ENCODE results near the gene ERO1B. TPM values are rescaled to one million over a fixed set of nuclear protein-coding genes. Genes with fewer than 3 reads are reported as not detected.
"Not testable (repeated sequence)": the region's sequence is repeated elsewhere in the genome, so short reads cannot be mapped to it uniquely, and the experiment has no call there.

ERO1B gene
- total and polyA plus RNA-seq, 2 of the 13 experiments (the other 11 are each of a cell fraction or from before 2014, with no cell fraction given), result 1.6 to 2.1 TPM

- TF ChIP-seq ZNF749 (CRISPR knock-in tag; IDR thresholded peaks at IDR 0.05; ENCODE audit: borderline replicate concordance) (no peak), PLRG1 (conservative IDR thresholded peaks at IDR 0.05) (no peak), DNMT1 (CRISPR knock-in tag; IDR thresholded peaks at IDR 0.05) (no peak), TSC22D2 (CRISPR knock-in tag; IDR thresholded peaks at IDR 0.05; ENCODE audit: borderline replicate concordance) (no peak), SNAPC2 (CRISPR knock-in tag; IDR thresholded peaks at IDR 0.05) (no peak), ZEB1 (IDR thresholded peaks at IDR 0.05; ENCODE audit: insufficient replicate concordance, low read depth) (no peak)
These were observed 88.6 kb downstream of the ERO1B start (continued) for GRCh38 chr1:236193184-236193583.

- ATAC-seq; CTCF ChIA-PET (ENCODE audit: low intra/inter-chr PET ratio, low total read pairs); H2AFZ ChIP-seq (ENCODE audit: low read length); in situ Hi-C loops (cut with HindIII; ENCODE audit: extremely low pct_ligation_motif_present, low pct_unique_long_range_greater_than_20kb); POLR2A ChIA-PET; BruUV-seq (replicated peaks); H3K79me2 ChIP-seq (ENCODE audit: insufficient read depth, low read length); H3K9ac ChIP-seq (ENCODE audit: insufficient read depth, low read depth, low read length); H3K27ac ChIP-seq (ENCODE audit: extremely low read length, insufficient read depth, low read length); H3K9me3 ChIP-seq (ENCODE audit: low read length); FAIRE-seq; H3K4me1 ChIP-seq (ENCODE audit: insufficient read depth, low read length); intact Hi-C loops (cut with micrococcal nuclease; ENCODE audit: unreplicated experiment); H4K20me1 ChIP-seq (ENCODE audit: insufficient read depth, low read length); H3K36me3 ChIP-seq (replicated peaks in 1 of 2; ENCODE audit: control insufficient read depth in 1 of 2, insufficient read depth in 2 of 2, low read length in 2 of 2); H3K4me3 ChIP-seq (replicated peaks in 1 of 3; ENCODE audit: insufficient read depth in 1 of 3, low read depth in 2 of 3, low read length in 3 of 3); H3K27me3 ChIP-seq (ENCODE audit: control insufficient read depth in 1 of 2, insufficient read depth in 2 of 2, low read length in 2 of 2); H3K4me2 ChIP-seq (ENCODE audit: low read depth, low read length); DNase-seq (ENCODE audit: low spot score): not testable (repeated sequence)
- WGBS (ENCODE audit: low lambda C conversion rate), result 0% methylated on average over 1 of the region's 1 CpG
These were observed 93.7 kb downstream of the ERO1B start for GRCh38 chr1:236188084-236188483.

GRCh38 chr1:236186471-236186870 is 95.3 kb downstream of the ERO1B start:
- H3K9ac ChIP-seq (ENCODE audit: insufficient read depth, low read depth, low read length); H3K4me3 ChIP-seq (replicated peaks in 1 of 3; ENCODE audit: insufficient read depth in 1 of 3, low read depth in 2 of 3, low read length in 3 of 3); in situ Hi-C loops (cut with HindIII; ENCODE audit: extremely low pct_ligation_motif_present, low pct_unique_long_range_greater_than_20kb); H3K4me2 ChIP-seq (ENCODE audit: low read depth, low read length); ATAC-seq; FAIRE-seq; H2AFZ ChIP-seq (ENCODE audit: low read length); H3K4me1 ChIP-seq (ENCODE audit: insufficient read depth, low read length); BruUV-seq (replicated peaks); H3K27me3 ChIP-seq (ENCODE audit: control insufficient read depth in 1 of 2, insufficient read depth in 2 of 2, low read length in 2 of 2); intact Hi-C loops (cut with micrococcal nuclease; ENCODE audit: unreplicated experiment); DNase-seq (ENCODE audit: low spot score); H3K79me2 ChIP-seq (ENCODE audit: insufficient read depth, low read length); POLR2A ChIA-PET; H3K9me3 ChIP-seq (ENCODE audit: low read length); H3K36me3 ChIP-seq (replicated peaks in 1 of 2; ENCODE audit: control insufficient read depth in 1 of 2, insufficient read depth in 2 of 2, low read length in 2 of 2); CTCF ChIA-PET (ENCODE audit: low intra/inter-chr PET ratio, low total read pairs); H4K20me1 ChIP-seq (ENCODE audit: insufficient read depth, low read length); H3K27ac ChIP-seq (ENCODE audit: extremely low read length, insufficient read depth, low read length): not testable (repeated sequence)
- 98% methylated on average over 2 of the region's 2 CpGs for WGBS (ENCODE audit: low lambda C conversion rate)
